Right lung (tissue), 5 donors: ENCODE measurements around the gene CELSR1. TPM values are rescaled to one million over a fixed set of nuclear protein-coding genes. Genes with fewer than 3 reads are reported as not detected.

Source experiments
- DNase-seq, 2 donors: peaks; one replicate each; pipeline ENCODE4 v3.0.0-alpha.2; 2013
- polyA plus RNA-seq, 5 donors: library from polyadenylated mRNA; unstranded; fragments of 120-200 nt; gene quantifications; one replicate each; pipeline versions ENCODE4 v1.2.1 to v1.2.3, GENCODE V29; 2013; ENCODE audit warnings: inconsistent platforms in 1 of 5, low replicate concordance in 1 of 5; ENCODE audit not compliant: insufficient read length in 5 of 5, insufficient read depth in 1 of 5

The CELSR1 gene
- polyA plus RNA-seq, 5 donors: 22.6 to 40.5 (median 26.4) TPM

GRCh38 chr22:46380069-46380468 is 157.4 kb downstream of the CELSR1 start:
- no peak for DNase-seq

- peak in 1 of 2 donors; percentile 45 for DNase-seq
Observed at GRCh38 chr22:46379066-46379930, 158.1 kb downstream of the CELSR1 start.

- DNase-seq: no peak
Observed at GRCh38 chr22:46378426-46379065, 158.9 kb downstream of the CELSR1 start.

- DNase-seq: no peak
Observed at GRCh38 chr22:46377525-46378425, 159.6 kb downstream of the CELSR1 start.

- DNase-seq: no peak
Observed at GRCh38 chr22:46376908-46377524, 160.4 kb downstream of the CELSR1 start.

- no peak for DNase-seq
Observed at GRCh38 chr22:46376111-46376510, 161.3 kb downstream of the CELSR1 start.

DNA sequence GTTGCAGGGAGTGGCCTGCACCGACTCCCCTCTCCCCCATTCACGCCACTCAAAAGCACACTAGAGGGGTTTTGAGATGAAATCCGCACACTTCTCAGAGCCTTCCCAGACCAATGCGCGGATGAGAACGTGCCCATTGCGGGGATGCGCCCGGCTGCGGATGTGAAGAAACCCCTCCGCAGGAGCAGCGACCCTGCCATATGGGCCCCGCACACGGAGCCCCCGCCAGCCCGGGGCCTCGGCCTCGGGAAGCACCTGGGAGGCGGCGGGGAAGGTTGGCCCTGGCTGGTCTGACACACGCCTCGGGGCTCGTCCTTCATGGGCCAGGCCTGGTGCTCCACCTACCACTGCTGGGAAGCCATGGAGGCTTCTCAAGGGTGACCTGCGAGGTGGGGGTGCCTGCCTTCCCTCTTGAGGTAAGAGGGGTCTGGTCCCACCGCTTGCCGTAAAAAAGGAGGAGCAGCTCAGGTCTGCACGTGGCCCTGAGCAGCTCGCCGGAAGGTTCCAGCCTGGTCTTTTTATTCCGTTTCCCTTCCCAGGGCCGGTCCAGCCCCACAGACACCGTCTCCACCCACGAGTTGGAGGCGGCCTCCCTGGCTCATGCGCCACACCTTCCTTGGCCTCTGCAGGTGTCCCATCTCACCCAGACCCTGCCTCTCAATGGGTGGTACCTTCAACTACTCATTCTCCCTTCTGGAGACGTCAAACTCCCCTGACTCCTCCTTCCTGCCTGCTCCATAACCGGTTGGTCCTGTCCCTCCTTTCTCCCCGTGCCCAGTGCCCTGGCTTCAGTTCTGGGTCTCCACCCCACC is 162.6 kb downstream of the CELSR1 start:
- DNase-seq: peak in 1 of 2 donors; percentile 39

- DNase-seq: no peak
Observed at GRCh38 chr22:46373921-46374662, 163.3 kb downstream of the CELSR1 start.

- no peak for DNase-seq
Observed at GRCh38 chr22:46373159-46373558, 164.3 kb downstream of the CELSR1 start.

GRCh38 chr22:46372686-46373085 is 164.7 kb downstream of the CELSR1 start:
- DNase-seq: no peak

- DNase-seq: no peak
Observed at GRCh38 chr22:46371623-46372226, 165.7 kb downstream of the CELSR1 start.

- DNase-seq: no peak
Observed at GRCh38 chr22:46370584-46371291, 166.7 kb downstream of the CELSR1 start.

GRCh38 chr22:46369716-46370583 is 167.5 kb downstream of the CELSR1 start:
- no peak for DNase-seq

- no peak for DNase-seq
Observed at GRCh38 chr22:46368871-46369715, 168.3 kb downstream of the CELSR1 start.

- no peak for DNase-seq
Observed at GRCh38 chr22:46368422-46368821, 169.0 kb downstream of the CELSR1 start.

- DNase-seq: peak in 1 of 2 donors; percentile 28
Observed at GRCh38 chr22:46367707-46368191, 169.7 kb downstream of the CELSR1 start.
